Stomach (tissue), 9 donors: Measurements from ENCODE around the gene CAPZB. TPM values are rescaled to one million over a fixed set of nuclear protein-coding genes. Genes with fewer than 3 reads are reported as not detected.
A peak's percentile ranks its signal among the peaks of the same experiment; 100 is the strongest.

ENCODE experiments used
- DNase-seq, 2 donors: peaks; one replicate each; pipeline versions ENCODE4 v3.0.0 to v3.0.0-alpha.2; 2013 to 2019
- H3K27ac ChIP-seq, 5 donors: fragments of 200-600 bp in 4 of 5; sonication (generic) in 4 of 5; one replicate each; pipeline ENCODE4 v1.5.1; 2013 to 2019; ENCODE audit warnings: mild to moderate bottlenecking in 1 of 5, moderate library complexity in 1 of 5
- H3K27me3 ChIP-seq, 3 donors: fragments of 200-600 bp; sonication (generic); one replicate each; pipeline ENCODE4 v1.5.1; 2017 to 2019; ENCODE audit warnings: mixed run types in 1 of 3
- H3K36me3 ChIP-seq, 4 donors: fragments of 200-600 bp; sonication (generic); 1 replicate in 3 of 4; 2 replicates in 1 of 4; pipeline ENCODE4 v1.5.1; 2016 to 2019
- H3K4me1 ChIP-seq, 4 donors: fragments of 200-600 bp; sonication (generic); one replicate each; pipeline ENCODE4 v1.5.1; 2016 to 2019
- H3K4me3 ChIP-seq, 4 donors: fragments of 200-600 bp; sonication (generic) in 3 of 4; one replicate each; pipeline ENCODE4 v1.5.1; 2016 to 2019; ENCODE audit warnings: mild to moderate bottlenecking in 1 of 4
- H3K9me3 ChIP-seq, 4 donors: fragments of 200-600 bp; sonication (generic); one replicate each; pipeline ENCODE4 v1.5.1; 2016 to 2019
- EP300 ChIP-seq: sonication (generic); formaldehyde crosslinking; IDR thresholded peaks from one replicate; pipeline ENCODE4 v1.6.1; 2017; ENCODE audit warnings: antibody characterized with exemption
- POLR2A ChIP-seq, 4 donors: fragments of 450-650 bp; IDR thresholded peaks; one replicate each; pipeline ENCODE4 v1.6.1; 2016; ENCODE audit warnings: antibody characterized with exemption in 4 of 4, control low read depth in 2 of 4, mild to moderate bottlenecking in 1 of 4, moderate library complexity in 1 of 4
- POLR2AphosphoS5 ChIP-seq, 3 donors: sonication (generic); formaldehyde crosslinking; IDR thresholded peaks; one replicate each; pipeline ENCODE4 v1.6.1; 2016; ENCODE audit warnings: antibody characterized with exemption in 3 of 3
- WGBS, 5 donors: extraction: QIAGEN DNeasy Blood & Tissue Kit in 3 of 5; methylation state at CpG; one replicate each; pipeline versions ENCODE4 v1.1.5 to v1.1.7; 2013 to 2018; 5-methylcytosine and 5-hydroxymethylcytosine counted together
- intact Hi-C: fragments of 100-400 bp; cut with DNase I; formaldehyde crosslinking; loops from one replicate; pipeline ENCODE4 v1.15.1; 2023; ENCODE audit warnings: low total_unique reads
- polyA plus RNA-seq, 3 donors: library from polyadenylated mRNA; stranded (reverse); fragments of 200-250 nt; gene quantifications; one replicate each; pipeline ENCODE4 v1.2.3, GENCODE V29; 2013
- total RNA-seq, 5 donors: library from RNA; depleted of rRNA; stranded (reverse); fragments of >200 nt; gene quantifications; one replicate each; pipeline versions ENCODE4 v1.1.0 to v1.2.3, GENCODE V29; 2014 to 2016
- TF ChIP-seq, protein P1 (sequence below), 7 experiments: fragments of 450-650 bp in 4 of 7; fragments of 200-600 bp in 3 of 7; sonication (generic) in 3 of 7; IDR thresholded peaks; one replicate each; pipeline ENCODE4 v1.5.1; 2016 to 2019; ENCODE audit warnings: antibody characterized with exemption in 7 of 7, control low read depth in 2 of 7, mild to moderate bottlenecking in 1 of 7
- donor health status: healthy with polysubstance abuse.
- donor health status: Bipolar disorder and iron deficiency.
- donor health status: healthy.

CAPZB gene
- total and polyA plus RNA-seq, 8 donors: 84.9 to 345 (median 155) TPM

GRCh38 chr1:19481826-19482398, 3.4 kb downstream of the CAPZB start:
- 59 to 71% (median 62%) methylated on average over 4 of the region's 4 CpGs for WGBS, 5 donors
- DNase-seq: no peak
- intact Hi-C loops: loop anchor here (5.0 kb wide), 1 partner anchor 165 kb away; no protein-coding TSS in a partner anchor
- Histone ChIP-seq H3K4me3 (peak overlapping the region in 2 of 4 donors; percentile 8 to 91), H3K27me3 (no peaks in the 10 kb centered on the region), H3K4me1 (peaks cover 75 to 87% (median 86%) of the 10 kb centered on the region in 4 donors), H3K9me3 (no peaks in the 10 kb centered on the region), H3K36me3 (peaks cover 0 to 21% (median 6%) of the 10 kb centered on the region in 4 donors), H3K27ac (peak overlapping the region in 3 of 5 donors; percentile 7 to 99 (median 8))
- TF ChIP-seq POLR2AphosphoS5 (IDR thresholded peaks at IDR 0.05) (no peak), POLR2A (IDR thresholded peaks at IDR 0.05) (no peak), EP300 (no peak)
- TF ChIP-seq, protein P1, sequence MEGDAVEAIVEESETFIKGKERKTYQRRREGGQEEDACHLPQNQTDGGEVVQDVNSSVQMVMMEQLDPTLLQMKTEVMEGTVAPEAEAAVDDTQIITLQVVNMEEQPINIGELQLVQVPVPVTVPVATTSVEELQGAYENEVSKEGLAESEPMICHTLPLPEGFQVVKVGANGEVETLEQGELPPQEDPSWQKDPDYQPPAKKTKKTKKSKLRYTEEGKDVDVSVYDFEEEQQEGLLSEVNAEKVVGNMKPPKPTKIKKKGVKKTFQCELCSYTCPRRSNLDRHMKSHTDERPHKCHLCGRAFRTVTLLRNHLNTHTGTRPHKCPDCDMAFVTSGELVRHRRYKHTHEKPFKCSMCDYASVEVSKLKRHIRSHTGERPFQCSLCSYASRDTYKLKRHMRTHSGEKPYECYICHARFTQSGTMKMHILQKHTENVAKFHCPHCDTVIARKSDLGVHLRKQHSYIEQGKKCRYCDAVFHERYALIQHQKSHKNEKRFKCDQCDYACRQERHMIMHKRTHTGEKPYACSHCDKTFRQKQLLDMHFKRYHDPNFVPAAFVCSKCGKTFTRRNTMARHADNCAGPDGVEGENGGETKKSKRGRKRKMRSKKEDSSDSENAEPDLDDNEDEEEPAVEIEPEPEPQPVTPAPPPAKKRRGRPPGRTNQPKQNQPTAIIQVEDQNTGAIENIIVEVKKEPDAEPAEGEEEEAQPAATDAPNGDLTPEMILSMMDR (IDR thresholded peaks at IDR 0.05): no peak

DNA sequence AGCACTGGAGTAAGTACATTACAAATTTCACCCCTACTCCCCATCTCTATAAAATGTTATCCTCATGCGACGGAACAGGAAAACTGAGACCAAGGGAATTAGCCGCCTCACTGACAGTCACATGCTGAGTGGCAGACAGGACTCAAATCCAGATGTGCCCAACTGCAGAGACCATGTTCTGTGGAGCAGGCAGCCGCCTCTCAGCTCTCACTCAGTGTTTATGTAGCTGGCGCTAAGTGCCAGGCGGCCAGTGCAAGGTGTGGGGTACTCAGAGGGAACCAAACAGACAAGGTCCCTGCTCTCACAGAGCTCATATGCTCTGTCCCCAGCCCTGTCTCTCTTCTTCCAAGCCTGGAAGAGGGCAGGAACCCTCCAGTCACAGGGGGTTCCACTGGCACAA, 5.1 kb downstream of the CAPZB start:
- peaks cover 0 to 21% (median 7%) of the 10 kb centered on the region in 4 donors for H3K36me3 ChIP-seq
- H3K27ac ChIP-seq: peak overlapping the region in 3 of 5 donors; percentile 12 to 99 (median 29)
- peaks cover 89 to 94% (median 92%) of the 10 kb centered on the region in 4 donors for H3K4me1 ChIP-seq
- no peak for DNase-seq
- intact Hi-C loops: loop anchor here (5.0 kb wide), 1 partner anchor 167 kb away; no protein-coding TSS in a partner anchor
- 60 to 82% (median 70%) methylated on average over 5 to 6 of the region's 6 CpGs for WGBS, 5 donors
- TF ChIP-seq POLR2A (IDR thresholded peaks at IDR 0.05) (no peak), POLR2AphosphoS5 (IDR thresholded peaks at IDR 0.05) (no peak), EP300 (no peak)
- TF ChIP-seq, protein P1 (IDR thresholded peaks at IDR 0.05): no peak
- H3K27me3 ChIP-seq: no peaks in the 10 kb centered on the region
- H3K4me3 ChIP-seq: peak overlapping the region in 2 of 4 donors; percentile 1 to 2
- H3K9me3 ChIP-seq: no peaks in the 10 kb centered on the region

- Histone ChIP-seq H3K4me1 (peaks cover 91 to 100% (median 98%) of the 10 kb centered on the region in 4 donors), H3K27ac (peak overlapping the region in 3 of 5 donors; percentile 29 to 99 (median 86)), H3K4me3 (no peak overlapping the region), H3K9me3 (no peaks in the 10 kb centered on the region), H3K36me3 (peaks cover 0 to 21% (median 9%) of the 10 kb centered on the region in 4 donors), H3K27me3 (no peaks in the 10 kb centered on the region)
- intact Hi-C loops: loop anchor here (5.0 kb wide), 1 partner anchor 168 kb away; no protein-coding TSS in a partner anchor
- WGBS, 5 donors: 40 to 54% (median 43%) methylated on average over 6 of the region's 6 CpGs
- no peak for DNase-seq
- TF ChIP-seq, protein P1 (IDR thresholded peaks at IDR 0.05): no peak
- TF ChIP-seq POLR2AphosphoS5 (IDR thresholded peaks at IDR 0.05): no peak
- no peak for TF ChIP-seq POLR2A (IDR thresholded peaks at IDR 0.05)
- no peak for TF ChIP-seq EP300
These were observed 5.8 kb downstream of the CAPZB start for GRCh38 chr1:19479351-19480120.

DNA sequence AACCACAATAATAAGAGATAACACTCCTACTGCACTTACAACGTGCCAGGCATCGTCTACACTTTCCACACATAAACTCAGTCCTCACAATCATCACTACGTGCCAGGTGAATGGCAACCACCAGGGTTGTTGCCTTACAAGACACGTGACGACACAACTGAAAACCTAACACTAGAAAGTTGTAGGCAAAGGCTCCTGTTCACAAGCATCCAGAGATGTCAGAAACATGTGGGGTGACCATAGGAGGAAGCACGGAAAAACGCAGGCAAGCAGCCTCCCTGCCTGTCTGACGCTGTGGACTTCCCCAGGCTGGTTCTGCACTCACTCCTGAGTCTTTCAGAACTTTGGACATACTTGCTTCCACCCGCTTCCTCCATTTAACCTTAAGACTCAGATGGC, 7.0 kb downstream of the CAPZB start:
- H3K36me3 ChIP-seq: peaks cover 0 to 20% (median 10%) of the 10 kb centered on the region in 4 donors
- WGBS, 5 donors: 54 to 61% (median 59%) methylated on average over 9 of the region's 9 CpGs
- peaks cover 87 to 100% (median 92%) of the 10 kb centered on the region in 4 donors for H3K4me1 ChIP-seq

More for the DNA sequence above, 7.0 kb downstream of the CAPZB start:
- H3K27ac ChIP-seq: peak overlapping the region; percentile 30 to 86 (median 74)
- intact Hi-C loops: no loop called here
- DNase-seq: no peak
- H3K27me3 ChIP-seq: no peaks in the 10 kb centered on the region
- no peak overlapping the region for H3K4me3 ChIP-seq
- TF ChIP-seq POLR2AphosphoS5 (IDR thresholded peaks at IDR 0.05): no peak
- TF ChIP-seq, protein P1 (IDR thresholded peaks at IDR 0.05): no peak
- no peak for TF ChIP-seq POLR2A (IDR thresholded peaks at IDR 0.05)
- no peak for TF ChIP-seq EP300
- H3K9me3 ChIP-seq: no peaks in the 10 kb centered on the region
